GM18907 (cell line): ENCODE results near the gene HNF1B.
A peak's percentile ranks its signal among the peaks of the same experiment; 100 is the strongest.

Source experiments
- ATAC-seq: cut with Tn5 transposase; IDR thresholded peaks from one replicate; pipeline ENCODE4 v1.9.1; 2021; ENCODE audit warnings: mild to moderate bottlenecking, moderate library complexity; ENCODE audit not compliant: unreplicated experiment

The HNF1B gene

GRCh38 chr17:37761961-37762360 is 17.1 kb upstream of the HNF1B start:
- ATAC-seq, result no peak

- ATAC-seq, result peak; percentile 55
Measured at GRCh38 chr17:37761059-37761458, 16.2 kb upstream of the HNF1B start.

GRCh38 chr17:37759014-37759637 is 14.3 kb upstream of the HNF1B start:
- no peak for ATAC-seq

- no peak for ATAC-seq
Measured at GRCh38 chr17:37756051-37756450, 11.2 kb upstream of the HNF1B start.

- ATAC-seq, result no peak
Measured at GRCh38 chr17:37755455-37755854, 10.6 kb upstream of the HNF1B start.

DNA sequence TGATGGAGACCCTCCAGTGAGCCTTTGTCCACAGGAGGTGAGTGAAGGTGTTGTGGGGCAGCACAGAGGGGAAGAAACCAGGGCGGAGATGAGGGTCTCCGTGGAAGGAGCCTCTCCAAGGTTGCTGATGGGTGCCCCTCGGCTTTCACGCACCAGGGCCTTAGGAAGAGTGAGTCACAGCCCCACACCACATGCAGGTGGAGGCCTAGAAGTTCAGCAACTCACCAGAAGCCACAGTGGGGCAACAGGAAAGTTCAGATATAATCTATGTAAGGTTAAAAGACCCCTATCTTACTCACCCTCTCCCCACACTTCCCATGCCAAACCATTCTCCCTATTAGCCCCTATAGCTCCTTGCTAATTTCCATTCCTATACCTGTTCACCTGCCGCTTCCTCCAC is 9.5 kb upstream of the HNF1B start:
- no peak for ATAC-seq

DNA sequence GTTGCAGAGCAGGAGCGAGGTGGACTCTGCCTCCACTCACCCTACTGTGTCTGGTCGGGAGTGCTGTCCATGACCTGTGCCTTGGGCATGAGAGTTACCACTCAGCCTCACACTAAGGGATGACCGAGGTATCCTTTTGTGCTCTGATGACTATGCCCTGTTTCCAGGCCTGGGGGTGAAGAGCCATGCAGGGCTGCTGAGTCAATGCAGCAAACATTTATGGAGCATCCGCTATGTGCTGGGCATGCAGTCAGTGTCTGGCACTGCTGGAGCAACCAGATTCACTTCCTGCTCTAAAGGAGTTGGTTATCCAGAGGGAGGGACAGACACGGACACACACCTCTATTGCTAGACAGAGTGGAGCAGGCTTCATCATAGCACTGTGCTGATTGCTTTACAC is 7.6 kb upstream of the HNF1B start:
- ATAC-seq, result no peak

DNA sequence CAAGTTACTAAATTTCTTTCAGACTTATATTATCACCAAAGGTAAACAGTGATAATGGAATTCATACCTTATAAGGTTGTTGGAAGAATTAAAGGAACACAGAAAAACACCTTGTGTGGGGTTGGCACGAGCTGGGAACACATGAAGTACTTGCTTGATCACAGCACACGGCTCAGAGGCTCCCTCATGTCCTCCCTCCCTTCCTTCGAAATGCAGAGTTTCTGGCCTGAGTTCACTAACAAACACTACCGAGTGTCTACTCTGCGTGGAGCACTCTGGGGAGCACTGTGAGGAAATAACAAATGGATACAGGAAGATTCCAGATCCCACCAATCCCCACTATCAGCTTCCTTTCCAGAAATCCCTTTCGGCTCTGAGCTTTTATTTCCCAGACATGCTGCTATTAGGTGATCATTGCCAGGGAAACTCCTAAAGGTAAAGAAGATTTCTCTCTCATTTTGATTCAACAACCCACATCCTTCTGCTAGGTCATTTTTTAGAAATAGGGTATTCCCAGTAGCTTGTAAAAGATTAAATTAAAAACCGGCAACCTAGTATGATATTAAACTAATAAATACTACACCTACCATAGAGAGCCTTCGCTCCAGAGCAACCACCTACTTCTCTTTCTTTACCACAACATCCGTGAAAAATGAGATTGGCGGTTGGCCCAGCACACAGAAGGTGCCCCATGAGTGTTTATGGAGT is 6.1 kb upstream of the HNF1B start:
- peak; percentile 51 for ATAC-seq

- no peak for ATAC-seq
Measured at GRCh38 chr17:37750292-37750691, 5.4 kb upstream of the HNF1B start.

DNA sequence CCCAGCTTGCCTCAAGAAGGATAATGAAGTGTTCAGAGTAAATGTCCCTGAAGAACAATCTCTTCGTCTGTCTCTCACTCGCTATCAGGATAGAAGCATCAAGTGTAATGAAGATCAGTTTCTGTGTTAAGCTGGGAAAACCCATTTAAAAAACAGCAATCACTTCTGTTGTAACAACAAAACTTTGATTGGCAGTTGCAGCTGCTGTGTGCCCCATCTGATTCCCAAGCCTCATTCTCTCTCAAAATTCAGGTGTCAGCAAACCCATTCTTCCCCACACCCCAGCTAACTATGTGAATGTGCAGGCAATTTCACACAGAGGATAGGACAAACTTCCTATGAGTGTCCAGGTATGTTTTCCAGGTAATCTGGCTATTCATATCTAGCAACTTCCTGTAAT is 2.4 kb upstream of the HNF1B start:
- no peak for ATAC-seq

DNA sequence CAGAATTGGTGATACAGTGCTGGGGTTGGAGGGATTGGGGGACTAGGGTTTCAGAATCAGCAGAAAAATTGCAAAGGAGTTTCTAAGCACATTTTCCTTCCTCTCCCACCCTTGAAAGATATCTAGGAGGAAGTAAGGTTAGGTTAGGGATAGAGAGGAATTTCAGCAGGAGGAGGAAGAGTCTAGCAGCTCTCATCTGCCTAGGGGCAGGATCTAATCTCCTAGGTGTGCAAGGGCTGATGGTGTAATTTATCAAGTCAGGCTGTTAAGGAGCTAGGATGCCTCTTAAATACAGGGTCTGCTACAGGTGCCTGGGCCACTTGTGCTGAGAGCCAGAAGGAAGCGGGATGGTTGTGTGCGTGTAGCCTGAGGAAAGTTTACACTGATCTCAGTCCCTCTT is 1.8 kb upstream of the HNF1B start:
- ATAC-seq, result no peak

DNA sequence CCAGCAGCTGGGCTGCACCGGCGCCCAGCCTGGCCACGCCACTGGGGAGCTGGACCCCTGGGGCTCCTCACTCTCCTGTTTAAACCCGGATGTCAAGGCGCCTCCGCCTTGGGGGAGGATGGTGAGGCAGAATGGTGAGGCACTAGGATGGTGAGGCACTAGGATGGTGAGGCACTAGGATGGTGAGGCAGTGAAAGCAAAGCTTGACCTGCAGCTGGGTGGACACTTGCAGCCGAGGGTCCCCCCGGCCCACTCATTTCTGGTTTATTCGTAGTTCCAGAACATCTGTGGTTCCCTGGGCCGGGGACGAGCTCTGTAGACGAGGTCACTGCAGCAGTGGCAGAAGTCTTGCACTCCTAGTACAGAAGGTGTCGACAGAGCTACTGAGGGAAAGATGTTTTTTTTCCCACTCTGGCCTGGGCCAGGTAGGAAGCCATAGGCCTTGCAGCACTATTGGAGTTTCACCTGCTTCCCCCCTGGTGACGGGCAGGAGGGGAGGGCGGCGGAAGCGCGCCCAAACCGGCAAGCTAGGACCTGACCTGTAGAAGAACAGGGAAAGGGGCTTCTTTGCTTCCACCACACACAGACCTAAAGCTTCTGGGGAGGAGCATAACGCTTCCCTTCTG is 1.1 kb upstream of the HNF1B start:
- no peak for ATAC-seq

GRCh38 chr17:37744633-37744927 is 279 bp downstream of the HNF1B start:
- peak; percentile 3 for ATAC-seq

DNA sequence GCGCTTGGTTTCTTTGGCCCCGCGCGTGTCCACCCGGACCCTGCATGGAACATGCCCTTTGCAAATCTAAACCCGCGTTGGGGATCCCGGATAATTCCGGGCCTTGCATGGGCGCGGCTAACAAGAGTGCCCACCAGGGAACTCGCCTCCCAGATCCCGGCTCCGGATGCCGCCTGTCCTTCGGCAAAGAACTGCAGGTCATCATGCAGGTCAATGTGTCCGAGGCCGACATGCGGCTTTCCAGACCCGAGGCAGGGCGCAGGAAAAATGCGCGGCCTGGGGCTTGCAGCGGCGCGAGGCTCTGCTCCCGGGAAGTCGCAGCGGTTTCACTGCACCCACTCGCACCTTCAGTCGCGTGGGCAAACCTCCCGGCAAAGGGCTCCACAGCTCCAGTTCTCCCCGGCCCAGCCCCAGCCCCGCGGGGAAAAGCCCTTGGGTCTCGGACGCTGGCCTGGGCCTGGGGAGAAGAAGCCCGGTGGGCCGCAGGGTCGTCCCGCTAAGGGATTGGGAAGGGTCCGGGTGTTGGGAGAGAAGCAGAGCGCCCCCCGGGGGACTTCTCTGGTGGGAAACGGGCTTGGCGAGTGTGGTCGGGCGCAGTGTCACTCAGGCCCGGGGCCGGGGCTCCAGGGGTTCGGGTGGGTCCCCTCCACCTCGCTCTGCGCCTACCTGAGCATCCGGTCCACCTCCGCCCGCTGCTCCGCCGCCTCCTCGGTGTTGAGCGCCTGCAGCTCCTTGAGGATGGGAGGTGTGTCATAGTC is 805 bp downstream of the HNF1B start:
- ATAC-seq, result peak; percentile 14

GRCh38 chr17:37743612-37743874 is 1.3 kb downstream of the HNF1B start:
- ATAC-seq, result no peak

DNA sequence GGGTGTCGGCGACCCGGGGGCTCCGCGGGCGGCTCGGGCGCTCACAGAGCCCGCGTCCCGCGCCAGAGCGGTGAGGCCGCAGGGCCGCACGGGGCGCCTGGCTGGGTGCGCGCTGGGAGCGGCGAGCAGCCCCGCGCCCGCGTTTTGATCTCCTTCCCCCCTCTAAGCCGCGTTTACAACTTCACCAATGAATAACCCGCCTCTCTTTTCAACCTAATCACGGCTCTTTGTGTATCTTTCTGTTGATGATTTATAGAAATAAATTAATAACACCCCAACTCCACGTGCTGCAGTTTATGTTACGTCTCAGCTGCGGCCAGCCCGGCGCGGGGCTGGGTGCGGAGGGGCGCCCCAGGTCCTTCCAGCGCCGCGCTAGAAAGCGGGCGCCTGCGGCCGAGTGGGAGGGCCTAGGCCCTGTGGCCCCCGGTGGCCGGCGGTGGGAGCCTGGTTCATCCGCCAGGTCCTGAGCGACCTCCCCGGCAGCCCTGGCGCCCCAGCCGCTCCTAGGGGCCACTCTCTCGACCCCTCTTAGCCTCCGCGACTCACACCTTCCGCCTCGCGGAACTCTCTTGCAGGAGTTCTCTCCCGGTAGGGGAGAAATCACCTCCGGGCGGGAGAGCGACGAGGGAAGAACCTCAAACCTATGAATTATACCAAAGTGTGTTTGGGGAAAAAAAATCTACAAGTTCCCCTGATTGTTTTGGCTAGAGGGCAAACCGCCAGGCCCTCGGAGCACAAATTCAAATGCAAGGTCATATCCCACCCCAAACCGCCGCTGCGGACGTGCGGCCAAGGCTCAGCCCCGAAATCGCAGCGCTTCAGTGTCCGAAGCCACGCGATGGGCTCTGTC is 1.9 kb downstream of the HNF1B start:
- ATAC-seq, result no peak

GRCh38 chr17:37742116-37742761 is 2.6 kb downstream of the HNF1B start:
- no peak for ATAC-seq

- no peak for ATAC-seq
Measured at GRCh38 chr17:37741341-37742115, 3.3 kb downstream of the HNF1B start.

DNA sequence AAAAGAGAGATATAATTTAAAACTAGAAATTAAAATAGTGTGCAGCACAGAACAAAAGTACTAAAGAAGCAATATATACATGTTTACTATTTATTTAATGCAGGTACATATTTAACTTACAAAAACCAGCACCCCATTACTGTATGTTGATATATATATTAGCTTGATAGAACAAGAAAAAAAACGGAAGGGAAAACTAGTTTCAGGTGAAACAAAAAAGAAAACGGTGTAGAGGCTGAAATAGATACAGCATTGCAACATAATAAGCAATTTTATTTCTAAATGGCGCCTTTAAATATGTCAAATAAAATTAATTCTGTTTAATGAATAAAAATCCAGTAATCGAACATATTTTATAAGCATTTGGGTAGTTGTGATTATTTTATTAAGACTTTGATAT is 3.9 kb downstream of the HNF1B start:
- no peak for ATAC-seq

DNA sequence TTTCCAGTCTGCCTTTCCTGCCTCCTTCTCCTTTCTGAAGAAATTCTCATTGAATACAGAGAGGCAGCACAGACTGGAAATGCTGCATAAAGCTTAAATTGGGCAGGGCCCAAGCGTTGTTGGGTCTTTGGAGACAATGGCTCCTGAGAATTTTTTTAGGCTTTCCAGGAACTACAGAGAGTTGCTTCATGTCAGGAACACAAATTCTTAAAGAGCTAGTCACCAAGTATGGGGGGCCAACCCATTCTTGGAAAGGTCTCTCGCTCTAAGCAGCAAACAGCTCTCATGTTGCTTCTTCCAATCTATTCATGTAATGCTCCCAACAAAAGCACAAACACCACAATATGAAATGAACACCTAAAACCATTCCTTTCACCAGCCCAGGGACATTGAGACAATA is 6.9 kb downstream of the HNF1B start:
- no peak for ATAC-seq
